GM23338 (cell line): ENCODE results near the gene HGS. TPM values are rescaled to one million over a fixed set of nuclear protein-coding genes. Genes with fewer than 3 reads are reported as not detected.

Source experiments
- ATAC-seq: fragments of 200-7000 bp; cut with Tn5 transposase; 3 replicates; pipeline ENCODE4 v1.9.1; 2020
- DNase-seq: peaks from one replicate; pipeline ENCODE4 v3.0.0-alpha.2; 2015; ENCODE audit warnings: low spot score
- H2AFZ ChIP-seq: fragments of 200-600 bp; sonication (generic); 2 replicates; pipeline ENCODE4 v1.8.0; 2016; ENCODE audit warnings: antibody characterized with exemption, mild to moderate bottlenecking, moderate library complexity
- H3F3A ChIP-seq: fragments of 200-600 bp; sonication (generic); replicated peaks from 2 replicates; pipeline ENCODE4 v1.8.0; 2017; ENCODE audit warnings: antibody characterized with exemption, mixed run types, low read depth
- H3K27ac ChIP-seq: fragments of 200-600 bp; sonication (generic); 2 replicates; pipeline ENCODE4 v1.6.1; 2016; ENCODE audit warnings: low read depth
- H3K27me3 ChIP-seq: fragments of 200-600 bp; sonication (generic); 2 replicates; pipeline ENCODE4 v1.8.0; 2016; ENCODE audit warnings: mild to moderate bottlenecking, mixed run types, moderate library complexity; ENCODE audit not compliant: insufficient read depth
- H3K36me3 ChIP-seq: fragments of 200-600 bp; sonication (generic); 2 replicates; pipeline ENCODE4 v1.8.0; 2016; ENCODE audit warnings: mild to moderate bottlenecking; ENCODE audit not compliant: insufficient read depth
- H3K4me1 ChIP-seq: fragments of 200-600 bp; sonication (generic); 2 replicates; pipeline ENCODE4 v1.8.0; 2016; ENCODE audit warnings: mild to moderate bottlenecking, moderate library complexity; ENCODE audit not compliant: insufficient read depth
- H3K4me2 ChIP-seq: fragments of 200-600 bp; sonication (generic); 2 replicates; pipeline ENCODE4 v1.7.1; 2017; ENCODE audit warnings: mixed run types
- H3K4me3 ChIP-seq: fragments of 200-600 bp; sonication (generic); 2 replicates; pipeline ENCODE4 v1.6.1; 2016; ENCODE audit warnings: mixed run types
- H3K79me2 ChIP-seq: fragments of 200-600 bp; sonication (generic); replicated peaks from 2 replicates; pipeline ENCODE4 v1.8.0; 2017; ENCODE audit warnings: mild to moderate bottlenecking; ENCODE audit not compliant: insufficient read depth
- H3K9me2 ChIP-seq: fragments of 200-600 bp; sonication (generic); 2 replicates; pipeline ENCODE4 v1.8.0; 2017; ENCODE audit not compliant: insufficient read depth
- H4K20me1 ChIP-seq: fragments of 200-600 bp; sonication (generic); replicated peaks from 2 replicates; pipeline ENCODE4 v1.8.0; 2017; ENCODE audit warnings: mild to moderate bottlenecking; ENCODE audit not compliant: insufficient read depth
- H3K27ac Mint-ChIP-seq: 2 replicates; pipeline ENCODE4 v1.8.0; 2020; ENCODE audit warnings: inconsistent platforms, mild to moderate bottlenecking, moderate library complexity, mixed read lengths
- H3K27me3 Mint-ChIP-seq: 3 replicates; pipeline ENCODE4 v1.8.0; 2022; ENCODE audit warnings: low read depth, mild to moderate bottlenecking, moderate library complexity, mixed read lengths, inconsistent platforms; ENCODE audit not compliant: insufficient read depth, poor library complexity
- H3K36me3 Mint-ChIP-seq: 3 replicates; pipeline ENCODE4 v1.8.0; 2021; ENCODE audit warnings: low read depth, mild to moderate bottlenecking, inconsistent platforms, moderate library complexity, mixed read lengths
- H3K4me1 Mint-ChIP-seq: 3 replicates; pipeline ENCODE4 v1.8.0; 2020; ENCODE audit warnings: mild to moderate bottlenecking, inconsistent platforms, mixed read lengths
- H3K4me3 Mint-ChIP-seq: 3 replicates; pipeline ENCODE4 v1.8.0; 2021; ENCODE audit warnings: moderate library complexity, mild to moderate bottlenecking, inconsistent platforms, mixed read lengths
- H3K9me3 Mint-ChIP-seq: 3 replicates; pipeline ENCODE4 v1.8.0; 2020; ENCODE audit warnings: moderate library complexity, mild to moderate bottlenecking, inconsistent platforms, mixed read lengths
- CREB1 ChIP-seq: fragments of 250-450 bp; sonication (Bioruptor Pico); IDR thresholded peaks from 2 replicates; pipeline ENCODE4 v1.5.0; 2020; ENCODE audit warnings: low read depth, mild to moderate bottlenecking, moderate library complexity
- CTCF ChIP-seq, 2 experiments: fragments of 200-600 bp in 1 of 2; sonication (generic) in 1 of 2; conservative IDR thresholded peaks; 2 replicates each; pipeline versions ENCODE4 v1.5.1 to v1.6.1; 2016 to 2017; ENCODE audit warnings: antibody characterized with exemption in 2 of 2, low read depth in 2 of 2, mild to moderate bottlenecking in 2 of 2, moderate library complexity in 1 of 2
- EZH2 ChIP-seq: fragments of 200-600 bp; sonication (generic); IDR thresholded peaks from one replicate; pipeline ENCODE4 v1.8.0; 2017; ENCODE audit warnings: antibody characterized with exemption, mild to moderate bottlenecking, low read depth; ENCODE audit not compliant: unreplicated experiment
- EZH2phosphoT487 ChIP-seq: fragments of 200-600 bp; sonication (generic); IDR thresholded peaks from one replicate; pipeline ENCODE4 v1.8.1; 2018; ENCODE audit warnings: antibody characterized with exemption; ENCODE audit not compliant: unreplicated experiment
- JUNB ChIP-seq: IDR thresholded peaks from one replicate; pipeline ENCODE4 v1.6.1; 2016; ENCODE audit warnings: antibody characterized with exemption; ENCODE audit not compliant: unreplicated experiment
- NANOG ChIP-seq: IDR thresholded peaks from 2 replicates; pipeline ENCODE4 v1.6.1; 2016; ENCODE audit warnings: antibody characterized with exemption, borderline replicate concordance
- POLR2AphosphoS5 ChIP-seq: IDR thresholded peaks from 2 replicates; pipeline ENCODE4 v1.6.1; 2016; ENCODE audit warnings: antibody characterized with exemption, low read depth
- REST ChIP-seq: IDR thresholded peaks from one replicate; pipeline ENCODE4 v1.6.1; 2018; ENCODE audit warnings: antibody characterized with exemption; ENCODE audit not compliant: unreplicated experiment
- STAT1 ChIP-seq: IDR thresholded peaks from one replicate; pipeline ENCODE4 v1.6.1; 2016; ENCODE audit warnings: antibody characterized with exemption; ENCODE audit not compliant: unreplicated experiment
- ZNF114 ChIP-seq: fragments of 250-450 bp; sonication (Bioruptor Pico); IDR thresholded peaks from 2 replicates; pipeline ENCODE4 v1.5.0; 2020; ENCODE audit warnings: mild to moderate bottlenecking, moderate library complexity
- ZNF331 ChIP-seq: fragments of 250-450 bp; sonication (Bioruptor Pico); IDR thresholded peaks from 2 replicates; pipeline ENCODE4 v1.5.0; 2020; ENCODE audit warnings: low read depth, mild to moderate bottlenecking, moderate library complexity
- ZNF462 ChIP-seq: fragments of 250-450 bp; sonication (Bioruptor Pico); IDR thresholded peaks from 2 replicates; pipeline ENCODE4 v1.5.0; 2020; ENCODE audit warnings: mild to moderate bottlenecking, moderate library complexity
- polyA plus RNA-seq: library from polyadenylated mRNA; unstranded; fragments of >200 nt; fragmentation: Nextera tagmentation; extraction: Ambion mirVana; gene quantifications from 2 replicates; pipeline ENCODE4 v1.2.1, GENCODE V29; 2016
- total RNA-seq: library from RNA; depleted of rRNA; stranded (reverse); fragments of >200 nt; shearing (Covaris generic); gene quantifications from 2 replicates; pipeline ENCODE4 v1.2.3, GENCODE V29; 2014
- TF ChIP-seq, protein P1 (sequence below): IDR thresholded peaks from 2 replicates; pipeline ENCODE4 v1.6.1; 2016; ENCODE audit warnings: antibody characterized with exemption

HGS gene
- total and polyA plus RNA-seq, 2 experiments from 2014 or later: 59.0 to 90.2 TPM

DNA sequence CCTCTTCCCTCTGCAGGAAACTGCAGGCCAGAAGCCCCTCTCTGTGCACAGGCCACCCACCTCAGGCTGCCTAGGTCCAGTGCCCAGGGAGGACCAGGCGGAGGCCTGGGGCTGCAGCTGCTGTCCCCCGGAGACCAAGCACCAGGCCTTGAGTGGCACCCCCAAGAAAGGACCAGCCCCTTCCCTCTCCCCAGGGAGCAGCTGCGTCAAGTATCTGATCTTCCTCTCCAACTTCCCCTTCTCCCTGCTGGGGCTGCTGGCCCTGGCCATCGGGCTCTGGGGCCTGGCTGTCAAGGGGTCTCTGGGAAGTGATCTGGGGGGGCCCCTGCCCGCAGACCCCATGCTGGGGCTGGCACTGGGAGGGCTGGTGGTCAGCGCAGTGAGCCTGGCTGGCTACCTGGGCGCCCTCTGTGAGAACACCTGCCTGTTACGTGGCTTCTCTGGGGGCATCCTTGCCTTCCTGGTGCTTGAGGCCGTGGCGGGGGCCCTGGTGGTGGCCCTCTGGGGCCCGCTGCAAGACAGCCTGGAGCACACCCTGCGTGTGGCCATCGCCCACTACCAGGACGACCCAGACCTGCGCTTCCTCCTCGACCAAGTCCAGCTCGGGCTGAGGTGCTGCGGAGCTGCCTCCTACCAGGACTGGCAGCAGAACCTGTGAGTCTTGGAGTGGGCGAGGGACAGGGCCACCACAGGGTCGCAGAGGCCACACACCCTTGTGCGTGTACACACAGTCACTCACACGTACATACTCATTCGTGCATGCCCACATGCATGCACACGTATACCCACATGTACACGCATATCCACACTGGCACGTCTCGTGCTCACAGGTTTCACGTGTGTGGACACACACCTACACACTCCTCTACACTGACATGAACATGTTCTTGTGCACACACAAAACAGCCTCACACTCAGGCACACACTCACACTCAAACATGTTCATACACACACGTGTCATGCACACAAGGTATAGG is 38.5 kb upstream of the HGS start:
- no peak overlapping the region for H3K27ac Mint-ChIP-seq

More for the DNA sequence above, 38.5 kb upstream of the HGS start:
- no peak for DNase-seq
- no peaks in the 10 kb centered on the region for H3K36me3 Mint-ChIP-seq
- Histone ChIP-seq H3K27me3 (peaks cover 34% of the 10 kb centered on the region), H3K9me2 (no peaks in the 10 kb centered on the region), H2AFZ (no peak overlapping the region), H3K4me2 (no peak overlapping the region), H3K27ac (no peak overlapping the region), H3K79me2 (no peaks in the 10 kb centered on the region), H3F3A (peaks cover 13% of the 10 kb centered on the region; the same call in 1 of the 2 replicates), H4K20me1 (no peaks in the 10 kb centered on the region), H3K4me1 (peaks cover 11% of the 10 kb centered on the region), H3K36me3 (no peaks in the 10 kb centered on the region), H3K4me3 (no peak overlapping the region)
- TF ChIP-seq ZNF114 (CRISPR knock-in tag) (no peak), STAT1 (no peak), NANOG (no peak), REST (no peak), EZH2phosphoT487 (no peak), CTCF (conservative IDR thresholded peaks at IDR 0.05; ENCODE audit: low read depth in 2 of 2) (no peak), JUNB (no peak), CREB1 (CRISPR knock-in tag) (no peak), EZH2 (no peak), ZNF462 (no peak), POLR2AphosphoS5 (no peak), ZNF331 (CRISPR knock-in tag) (no peak)
- TF ChIP-seq, protein P1, sequence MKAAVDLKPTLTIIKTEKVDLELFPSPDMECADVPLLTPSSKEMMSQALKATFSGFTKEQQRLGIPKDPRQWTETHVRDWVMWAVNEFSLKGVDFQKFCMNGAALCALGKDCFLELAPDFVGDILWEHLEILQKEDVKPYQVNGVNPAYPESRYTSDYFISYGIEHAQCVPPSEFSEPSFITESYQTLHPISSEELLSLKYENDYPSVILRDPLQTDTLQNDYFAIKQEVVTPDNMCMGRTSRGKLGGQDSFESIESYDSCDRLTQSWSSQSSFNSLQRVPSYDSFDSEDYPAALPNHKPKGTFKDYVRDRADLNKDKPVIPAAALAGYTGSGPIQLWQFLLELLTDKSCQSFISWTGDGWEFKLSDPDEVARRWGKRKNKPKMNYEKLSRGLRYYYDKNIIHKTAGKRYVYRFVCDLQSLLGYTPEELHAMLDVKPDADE: no peak
- H3K4me3 Mint-ChIP-seq: no peak overlapping the region
- H3K9me3 Mint-ChIP-seq: peaks cover 9% of the 10 kb centered on the region; the same call in 1 of the 3 replicates
- H3K27me3 Mint-ChIP-seq: peaks cover 37% of the 10 kb centered on the region
- ATAC-seq: no peak
- peaks cover 6% of the 10 kb centered on the region for H3K4me1 Mint-ChIP-seq
